GM21723 (cell line): ENCODE results near the gene RTL10.
"Not testable (repeated sequence)": the region's sequence is repeated elsewhere in the genome, so short reads cannot be mapped to it uniquely, and the experiment has no call there.

Source experiments
- ATAC-seq: cut with Tn5 transposase; IDR thresholded peaks from one replicate; pipeline ENCODE4 v1.9.1; 2021; ENCODE audit warnings: mild to moderate bottlenecking, moderate library complexity; ENCODE audit not compliant: unreplicated experiment

RTL10 gene

DNA sequence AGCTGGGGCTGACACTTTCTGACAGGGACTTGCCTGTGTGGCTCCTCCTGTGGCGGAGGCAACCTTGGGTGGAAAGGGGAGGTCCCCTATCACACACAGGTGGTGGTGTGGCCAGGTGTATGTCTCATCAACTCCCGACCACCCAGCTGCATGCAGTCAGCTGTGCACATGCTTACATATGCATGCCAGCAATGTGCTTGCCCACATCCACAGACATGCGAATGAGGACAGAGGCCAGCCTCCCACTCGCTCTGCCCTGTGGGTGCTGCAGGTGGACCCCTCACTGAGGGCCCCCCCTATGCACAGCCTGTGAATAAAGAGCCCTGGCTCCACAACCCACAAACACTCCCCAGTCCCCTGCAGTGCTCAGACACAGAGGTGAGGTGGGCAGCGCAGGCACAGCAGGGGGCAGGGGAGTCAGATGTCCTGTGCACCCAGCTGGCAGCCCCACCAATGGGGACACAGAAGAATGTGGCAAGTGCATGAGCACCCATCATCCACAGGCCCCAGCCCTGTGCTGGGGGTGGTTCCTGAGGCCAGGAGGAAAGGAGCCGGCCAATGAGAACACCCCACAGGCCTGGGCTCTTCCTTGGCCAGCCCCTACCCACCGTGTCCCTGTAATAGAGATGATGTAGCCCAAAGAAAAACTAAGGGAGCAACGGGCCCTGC, 9.5 kb downstream of the RTL10 start:
- ATAC-seq = no peak

DNA sequence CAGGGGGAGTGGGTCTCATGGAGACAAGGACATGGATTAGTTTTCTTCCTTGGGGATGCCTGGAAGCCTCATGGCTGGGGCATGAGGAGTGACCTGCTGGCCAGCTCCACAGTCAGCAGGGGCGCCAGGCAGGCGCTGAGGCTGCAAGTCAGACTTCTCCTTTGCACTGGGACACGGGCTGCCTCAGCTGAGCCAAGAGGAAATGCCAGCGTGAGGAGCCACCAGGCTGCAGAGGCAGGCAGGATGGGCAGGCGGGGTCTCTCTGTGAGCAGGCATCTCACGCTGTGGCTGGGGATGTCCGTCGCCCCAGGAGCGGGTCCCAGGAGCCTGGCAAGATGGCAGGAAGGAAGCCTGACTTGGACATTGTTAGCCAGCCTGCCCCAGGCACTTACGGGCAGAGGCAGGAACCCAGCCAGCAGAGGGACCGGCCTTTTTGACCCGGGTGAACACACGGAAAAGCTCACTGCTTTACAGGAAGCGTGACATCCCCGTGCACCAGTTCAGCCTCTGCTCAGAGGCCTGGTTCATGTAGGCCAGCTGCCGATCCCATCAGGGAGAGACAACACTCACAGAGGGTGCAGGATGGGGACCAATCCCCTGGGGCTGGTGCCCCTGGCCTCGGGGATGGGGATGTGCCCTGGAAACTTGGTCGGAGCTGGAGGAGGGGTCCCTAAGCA, 10.2 kb downstream of the RTL10 start:
- ATAC-seq = no peak

GRCh38 chr22:19843857-19844376, 10.8 kb downstream of the RTL10 start:
- no peak for ATAC-seq

GRCh38 chr22:19843107-19843856, 11.4 kb downstream of the RTL10 start:
- no peak for ATAC-seq

- no peak for ATAC-seq
Measured at GRCh38 chr22:19842393-19843106, 12.1 kb downstream of the RTL10 start.

DNA sequence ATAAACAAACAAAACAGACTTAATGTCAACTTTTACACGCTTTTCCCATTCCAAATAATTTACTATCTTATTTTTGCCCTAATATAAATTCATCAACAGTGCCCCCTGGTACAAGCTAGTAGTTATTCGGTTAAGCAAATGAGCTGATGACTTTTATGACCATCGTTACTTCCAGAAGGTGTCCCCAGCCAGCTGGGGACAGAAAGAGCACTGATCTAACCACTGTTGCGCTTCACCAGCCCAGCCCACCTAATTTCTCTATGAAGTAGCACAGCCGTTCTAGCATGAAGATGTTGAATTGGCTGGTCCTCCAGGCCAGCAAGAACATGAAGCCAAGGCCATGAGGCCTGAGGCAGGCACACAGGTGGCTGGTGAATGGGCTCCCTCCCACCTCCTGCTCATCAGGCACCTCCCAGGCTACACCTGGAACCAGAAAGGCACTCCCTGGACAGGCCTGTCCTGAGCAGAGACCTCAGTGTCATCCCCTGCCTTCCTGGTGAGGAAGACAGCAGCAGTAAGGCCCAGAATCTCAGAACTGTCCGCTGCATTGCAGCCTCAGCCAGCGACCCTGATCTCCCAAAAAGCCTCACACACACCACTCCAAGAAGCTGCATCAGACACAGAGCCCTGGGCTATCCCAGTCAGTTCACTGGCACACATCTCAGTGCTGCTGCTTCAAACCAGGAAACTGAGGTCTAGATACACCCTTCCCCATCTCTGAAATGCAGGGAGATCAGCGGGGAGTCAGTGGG, 12.9 kb downstream of the RTL10 start:
- no peak for ATAC-seq

DNA sequence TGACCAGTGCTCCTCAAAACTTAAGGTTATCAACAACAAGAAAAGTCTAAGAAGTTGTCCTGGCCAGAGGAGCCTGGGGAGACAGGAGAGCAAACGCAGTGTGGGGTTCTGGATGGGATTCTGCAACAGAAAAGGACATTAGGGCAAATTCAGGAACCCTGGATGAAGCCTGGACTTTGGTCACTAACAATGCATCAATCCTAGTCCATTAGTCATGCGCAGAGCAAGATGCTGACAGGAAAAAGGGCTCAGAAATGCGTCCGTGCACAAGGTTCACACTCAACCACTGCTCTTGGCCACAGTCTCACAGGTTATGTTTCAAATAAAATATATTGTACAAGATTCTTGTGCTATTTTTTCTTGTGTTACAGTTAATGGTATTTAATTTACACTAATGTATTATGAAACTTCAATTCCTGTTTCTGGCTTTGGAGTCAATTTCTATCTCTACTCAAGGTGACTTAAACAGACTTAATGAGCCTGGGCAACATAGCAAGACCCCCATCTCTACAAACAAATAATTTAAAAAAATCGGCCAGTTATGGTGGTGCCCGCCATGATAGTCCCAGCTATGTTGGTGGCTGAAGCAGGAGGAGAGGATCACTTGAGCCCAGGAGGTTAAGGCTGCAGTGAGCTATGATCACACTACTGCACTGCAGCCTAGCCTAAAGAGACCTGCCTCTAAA, 13.6 kb downstream of the RTL10 start:
- ATAC-seq = no peak

- ATAC-seq = no peak
Measured at GRCh38 chr22:19840059-19840458, 14.6 kb downstream of the RTL10 start.

DNA sequence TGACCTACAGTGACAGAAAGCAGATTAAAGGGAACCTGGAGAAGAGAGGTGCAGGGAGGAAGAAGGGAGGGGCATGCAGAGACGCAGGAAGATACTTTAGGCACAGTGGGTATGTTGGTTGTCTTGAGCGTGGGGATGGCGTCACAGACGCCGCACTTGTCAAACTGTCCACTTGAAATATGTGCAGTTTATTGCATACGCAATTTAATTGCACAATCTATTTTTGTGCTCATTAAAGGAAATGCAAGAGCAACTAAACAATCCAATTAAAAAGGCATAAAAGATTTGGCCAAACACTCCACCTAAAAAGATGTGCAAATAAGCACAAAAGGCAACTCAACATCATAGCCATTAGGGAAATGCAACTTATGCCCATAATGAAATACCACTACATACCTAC, 16.8 kb downstream of the RTL10 start:
- ATAC-seq = no peak

DNA sequence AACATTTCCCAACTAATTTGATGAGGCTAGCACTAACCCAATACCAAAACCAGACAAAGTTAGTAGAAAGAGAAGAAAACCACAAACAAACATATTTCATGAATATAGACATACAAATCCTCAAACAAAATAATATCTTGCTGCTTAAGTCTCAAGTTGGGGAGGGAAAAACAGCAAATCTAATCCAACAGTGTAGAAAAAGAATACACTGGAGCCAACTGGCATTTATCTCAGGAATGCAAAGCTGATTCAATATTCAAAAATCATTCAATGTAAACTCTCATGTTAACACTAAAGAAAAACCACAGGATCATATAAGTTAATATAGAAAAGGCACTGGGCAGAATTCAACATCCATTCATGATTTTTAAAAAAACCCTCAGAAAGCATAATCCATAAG, 18.2 kb downstream of the RTL10 start:
- no peak for ATAC-seq

GRCh38 chr22:19834599-19834998, 20.1 kb downstream of the RTL10 start:
- no peak for ATAC-seq

GRCh38 chr22:19833327-19833726, 21.3 kb downstream of the RTL10 start:
- not testable (repeated sequence) for ATAC-seq

GRCh38 chr22:19832476-19833108, 22.1 kb downstream of the RTL10 start:
- ATAC-seq = no peak

GRCh38 chr22:19831979-19832378, 22.7 kb downstream of the RTL10 start:
- ATAC-seq = not testable (repeated sequence)

GRCh38 chr22:19831016-19831415, 23.7 kb downstream of the RTL10 start:
- ATAC-seq = no peak

DNA sequence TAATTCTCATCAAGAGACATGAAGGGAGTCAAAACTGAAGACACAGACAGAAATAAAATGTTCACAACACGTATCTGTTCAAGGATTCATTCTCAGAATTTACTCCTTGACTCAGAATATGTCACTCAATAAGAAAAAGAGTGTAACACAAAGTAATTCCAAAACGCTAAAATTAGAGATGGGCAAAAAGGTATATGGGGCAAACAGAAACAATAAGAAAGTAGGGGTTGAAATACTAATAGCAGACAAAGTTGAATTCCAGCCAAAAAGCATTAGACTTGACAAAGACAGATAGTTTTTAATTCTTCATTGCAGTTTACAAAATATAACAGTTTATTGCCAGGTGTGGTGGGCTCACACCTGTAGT, 26.7 kb downstream of the RTL10 start:
- no peak for ATAC-seq

DNA sequence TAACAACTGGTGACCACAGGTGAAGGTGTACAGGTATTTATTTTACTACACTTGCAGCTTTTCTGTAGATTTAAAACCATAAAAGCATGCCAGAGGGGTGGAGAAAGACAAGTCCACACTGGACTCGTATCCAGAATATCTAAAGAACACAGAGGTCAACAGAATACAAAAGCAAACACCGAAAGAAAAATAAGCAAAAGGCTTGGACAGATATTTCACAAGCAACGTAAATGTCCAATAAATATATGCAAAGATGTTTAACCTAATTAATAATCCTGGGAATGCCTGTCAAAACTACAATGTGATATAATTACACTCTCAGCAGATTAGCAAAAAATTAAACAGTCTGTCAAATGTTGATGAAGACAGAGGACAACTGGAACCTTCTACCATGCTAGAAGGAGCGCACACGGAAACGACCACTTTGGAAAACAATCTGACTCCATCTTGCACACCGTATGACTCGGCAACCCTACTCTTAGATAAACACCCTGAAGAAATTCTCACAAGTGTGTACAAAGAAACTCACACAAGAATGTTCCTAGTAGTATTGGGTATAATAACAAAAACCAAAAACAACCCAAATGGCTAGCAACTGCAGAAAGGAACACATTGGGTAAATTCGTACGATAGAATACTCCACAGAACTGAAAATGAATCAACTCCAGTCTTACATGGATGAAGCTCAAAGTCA, 27.2 kb downstream of the RTL10 start:
- ATAC-seq = no peak

DNA sequence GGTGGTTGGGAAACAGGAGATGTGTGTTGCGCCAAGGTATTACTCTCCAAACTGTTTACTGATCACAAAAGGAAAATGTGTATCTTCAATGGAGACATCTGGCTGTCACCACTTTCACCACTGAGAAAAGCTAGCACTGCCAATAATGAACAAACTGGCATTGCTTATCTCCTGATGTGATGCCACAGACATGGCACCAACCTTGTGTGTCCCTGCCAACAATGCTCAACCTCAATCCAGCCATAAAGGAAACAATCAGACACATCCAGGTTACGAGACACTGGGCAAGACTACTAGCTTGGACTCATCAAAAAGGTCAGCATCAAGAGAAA, 28.1 kb downstream of the RTL10 start:
- no peak for ATAC-seq
